Lower lobe of right lung (tissue), 2 donors: ENCODE measurements around the gene LGR5. TPM values are rescaled to one million over a fixed set of nuclear protein-coding genes. Genes with fewer than 3 reads are reported as not detected.

Source experiments
- ATAC-seq, 2 donors: fragments of 200-7000 bp; cut with Tn5 transposase; one replicate each; pipeline ENCODE4 v1.9.1; 2020 to 2022; ENCODE audit warnings: mild to moderate bottlenecking in 2 of 2, moderate library complexity in 2 of 2
- DNase-seq: peaks from one replicate; pipeline ENCODE4 v3.0.0-alpha.2; 2020
- H3K27ac ChIP-seq: fragments of 200-600 bp; one replicate; pipeline ENCODE4 v1.8.0; 2022
- H3K27me3 ChIP-seq: fragments of 200-600 bp; one replicate; pipeline ENCODE4 v1.8.0; 2022; ENCODE audit warnings: low read depth
- H3K36me3 ChIP-seq: fragments of 200-600 bp; one replicate; pipeline ENCODE4 v1.8.0; 2022; ENCODE audit warnings: mild to moderate bottlenecking
- H3K4me1 ChIP-seq: fragments of 200-600 bp; one replicate; pipeline ENCODE4 v1.8.0; 2022
- H3K4me3 ChIP-seq: fragments of 200-600 bp; one replicate; pipeline ENCODE4 v1.8.0; 2022; ENCODE audit warnings: mild to moderate bottlenecking
- H3K9me3 ChIP-seq: fragments of 200-600 bp; one replicate; pipeline ENCODE4 v1.8.0; 2022
- intact Hi-C: fragments of 100-400 bp; cut with DNase I; formaldehyde crosslinking; loops from one replicate; pipeline ENCODE4 v1.11.0; 2022
- long read RNA-seq: library from polyadenylated mRNA; unstranded; transcript quantifications from one replicate; pipeline ENCODE4 v2.0.0, GENCODE V29; 2021
- total RNA-seq: library from RNA; stranded (reverse); fragmentation: NEBNext Ultra II Directional; extraction: Animal tissue kit (Norgen Biotek cat#: 25700); gene quantifications from one replicate; pipeline ENCODE4 v1.2.1, GENCODE V29; 2021
- TF ChIP-seq, protein P1 (sequence below): fragments of 200-600 bp; IDR thresholded peaks from one replicate; pipeline ENCODE4 v1.8.0; 2022; ENCODE audit warnings: antibody characterized with exemption, mild to moderate bottlenecking
- donor health status: DM: no; HTN: yes; CAD: no; lungs with severe emphysema.

LGR5 gene, protein sequence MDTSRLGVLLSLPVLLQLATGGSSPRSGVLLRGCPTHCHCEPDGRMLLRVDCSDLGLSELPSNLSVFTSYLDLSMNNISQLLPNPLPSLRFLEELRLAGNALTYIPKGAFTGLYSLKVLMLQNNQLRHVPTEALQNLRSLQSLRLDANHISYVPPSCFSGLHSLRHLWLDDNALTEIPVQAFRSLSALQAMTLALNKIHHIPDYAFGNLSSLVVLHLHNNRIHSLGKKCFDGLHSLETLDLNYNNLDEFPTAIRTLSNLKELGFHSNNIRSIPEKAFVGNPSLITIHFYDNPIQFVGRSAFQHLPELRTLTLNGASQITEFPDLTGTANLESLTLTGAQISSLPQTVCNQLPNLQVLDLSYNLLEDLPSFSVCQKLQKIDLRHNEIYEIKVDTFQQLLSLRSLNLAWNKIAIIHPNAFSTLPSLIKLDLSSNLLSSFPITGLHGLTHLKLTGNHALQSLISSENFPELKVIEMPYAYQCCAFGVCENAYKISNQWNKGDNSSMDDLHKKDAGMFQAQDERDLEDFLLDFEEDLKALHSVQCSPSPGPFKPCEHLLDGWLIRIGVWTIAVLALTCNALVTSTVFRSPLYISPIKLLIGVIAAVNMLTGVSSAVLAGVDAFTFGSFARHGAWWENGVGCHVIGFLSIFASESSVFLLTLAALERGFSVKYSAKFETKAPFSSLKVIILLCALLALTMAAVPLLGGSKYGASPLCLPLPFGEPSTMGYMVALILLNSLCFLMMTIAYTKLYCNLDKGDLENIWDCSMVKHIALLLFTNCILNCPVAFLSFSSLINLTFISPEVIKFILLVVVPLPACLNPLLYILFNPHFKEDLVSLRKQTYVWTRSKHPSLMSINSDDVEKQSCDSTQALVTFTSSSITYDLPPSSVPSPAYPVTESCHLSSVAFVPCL
- 1.2 TPM for total RNA-seq
- long read RNA-seq = 0 reads

DNA sequence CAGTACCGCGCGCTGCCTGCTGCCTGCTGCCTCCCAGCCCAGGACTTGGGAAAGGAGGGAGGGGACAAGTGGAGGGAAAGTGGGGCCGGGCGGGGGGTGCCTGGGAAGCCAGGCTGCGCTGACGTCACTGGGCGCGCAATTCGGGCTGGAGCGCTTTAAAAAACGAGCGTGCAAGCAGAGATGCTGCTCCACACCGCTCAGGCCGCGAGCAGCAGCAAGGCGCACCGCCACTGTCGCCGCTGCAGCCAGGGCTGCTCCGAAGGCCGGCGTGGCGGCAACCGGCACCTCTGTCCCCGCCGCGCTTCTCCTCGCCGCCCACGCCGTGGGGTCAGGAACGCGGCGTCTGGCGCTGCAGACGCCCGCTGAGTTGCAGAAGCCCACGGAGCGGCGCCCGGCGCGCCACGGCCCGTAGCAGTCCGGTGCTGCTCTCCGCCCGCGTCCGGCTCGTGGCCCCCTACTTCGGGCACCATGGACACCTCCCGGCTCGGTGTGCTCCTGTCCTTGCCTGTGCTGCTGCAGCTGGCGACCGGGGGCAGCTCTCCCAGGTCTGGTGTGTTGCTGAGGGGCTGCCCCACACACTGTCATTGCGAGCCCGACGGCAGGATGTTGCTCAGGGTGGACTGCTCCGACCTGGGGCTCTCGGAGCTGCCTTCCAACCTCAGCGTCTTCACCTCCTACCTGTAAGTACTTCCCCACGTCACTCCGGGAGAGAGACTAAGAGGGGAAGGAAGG, at the start of gene LGR5:
Gene LGR5, plus strand, starts transcription at position 186 of the 732 bp plus-strand sequence. Its CDS starts 283 bp downstream, at position 469.
- ATAC-seq (peak; percentile 57 to 65), DNase-seq (no peak)
- peaks cover 25% of the 10 kb centered on the region for H3K4me1 ChIP-seq
- peaks cover 49% of the 10 kb centered on the region for H3K27me3 ChIP-seq
- no peaks in the 10 kb centered on the region for H3K9me3 ChIP-seq
- no peaks in the 10 kb centered on the region for H3K36me3 ChIP-seq
- TF ChIP-seq, protein P1, sequence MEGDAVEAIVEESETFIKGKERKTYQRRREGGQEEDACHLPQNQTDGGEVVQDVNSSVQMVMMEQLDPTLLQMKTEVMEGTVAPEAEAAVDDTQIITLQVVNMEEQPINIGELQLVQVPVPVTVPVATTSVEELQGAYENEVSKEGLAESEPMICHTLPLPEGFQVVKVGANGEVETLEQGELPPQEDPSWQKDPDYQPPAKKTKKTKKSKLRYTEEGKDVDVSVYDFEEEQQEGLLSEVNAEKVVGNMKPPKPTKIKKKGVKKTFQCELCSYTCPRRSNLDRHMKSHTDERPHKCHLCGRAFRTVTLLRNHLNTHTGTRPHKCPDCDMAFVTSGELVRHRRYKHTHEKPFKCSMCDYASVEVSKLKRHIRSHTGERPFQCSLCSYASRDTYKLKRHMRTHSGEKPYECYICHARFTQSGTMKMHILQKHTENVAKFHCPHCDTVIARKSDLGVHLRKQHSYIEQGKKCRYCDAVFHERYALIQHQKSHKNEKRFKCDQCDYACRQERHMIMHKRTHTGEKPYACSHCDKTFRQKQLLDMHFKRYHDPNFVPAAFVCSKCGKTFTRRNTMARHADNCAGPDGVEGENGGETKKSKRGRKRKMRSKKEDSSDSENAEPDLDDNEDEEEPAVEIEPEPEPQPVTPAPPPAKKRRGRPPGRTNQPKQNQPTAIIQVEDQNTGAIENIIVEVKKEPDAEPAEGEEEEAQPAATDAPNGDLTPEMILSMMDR = no peak
- peak within 1 kb of the TSS; percentile 54 for H3K4me3 ChIP-seq
- no peak within 1 kb of the TSS for H3K27ac ChIP-seq
- intact Hi-C loops = no loop called here

DNA sequence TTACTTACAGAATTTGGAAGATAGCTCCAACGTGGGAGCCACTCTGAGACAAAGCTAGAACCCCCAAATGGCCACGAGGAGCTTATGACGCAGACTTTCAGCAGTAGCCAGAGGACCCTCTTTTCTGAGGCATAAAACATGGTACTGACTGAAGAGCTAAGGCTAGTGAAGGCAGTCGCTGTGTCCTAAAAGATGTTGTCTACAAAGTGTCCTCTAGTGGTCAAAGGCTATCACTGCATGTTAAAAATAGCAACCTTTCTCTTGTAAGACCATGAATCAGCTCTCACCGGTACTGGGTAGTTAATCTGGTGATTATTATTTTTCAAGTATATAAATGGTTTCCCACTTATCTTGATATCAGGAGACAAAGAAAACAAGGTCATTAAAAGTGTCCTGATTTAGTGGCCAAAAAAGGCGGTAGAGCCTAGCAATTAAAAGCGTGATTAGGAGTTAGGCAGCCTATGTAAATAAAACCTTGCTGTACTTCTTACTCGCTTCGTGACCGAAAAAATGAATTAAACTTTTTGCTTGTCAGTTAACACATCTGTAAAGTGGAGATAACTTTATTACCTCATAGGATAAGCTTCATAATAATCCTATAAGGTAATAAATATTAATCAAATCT, 47.0 kb upstream of the LGR5 start:
- no peak overlapping the region for H3K4me3 ChIP-seq
- H3K27ac ChIP-seq = no peak overlapping the region
- no peaks in the 10 kb centered on the region for H3K4me1 ChIP-seq
- intact Hi-C loops = no loop called here
- H3K9me3 ChIP-seq = no peaks in the 10 kb centered on the region
- ATAC-seq (peak; percentile 87 to 91), DNase-seq (no peak)
- H3K27me3 ChIP-seq = no peaks in the 10 kb centered on the region
- H3K36me3 ChIP-seq = no peaks in the 10 kb centered on the region
- TF ChIP-seq, protein P1 = peak; percentile 76

DNA sequence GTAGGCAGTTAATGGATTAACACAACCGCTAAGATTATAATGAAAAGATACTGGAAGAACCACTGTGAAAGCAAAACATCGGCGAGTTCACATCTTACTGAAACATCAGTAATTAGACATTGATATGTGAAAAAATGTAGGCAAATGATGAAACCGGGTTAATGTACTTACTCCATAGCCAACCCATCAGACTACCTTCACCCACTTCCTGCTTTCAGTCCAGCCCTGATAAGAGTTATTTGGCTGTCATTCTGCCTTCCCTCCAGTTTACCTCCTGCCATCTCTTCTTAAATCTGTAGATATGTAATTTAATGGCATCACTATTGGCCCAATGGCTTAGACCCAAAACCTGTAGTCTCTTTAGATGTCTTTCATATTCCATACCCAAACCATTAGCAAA, 46.0 kb upstream of the LGR5 start:
- Histone ChIP-seq H3K36me3 (no peaks in the 10 kb centered on the region), H3K4me3 (no peak overlapping the region), H3K4me1 (no peaks in the 10 kb centered on the region), H3K9me3 (no peaks in the 10 kb centered on the region), H3K27ac (no peak overlapping the region), H3K27me3 (no peaks in the 10 kb centered on the region)
- no peak for DNase-seq
- no peak for ATAC-seq
- TF ChIP-seq, protein P1 = no peak
- intact Hi-C loops = no loop called here

- ATAC-seq = no peak
- H3K27me3 ChIP-seq = no peaks in the 10 kb centered on the region
- no peak overlapping the region for H3K4me3 ChIP-seq
- no peaks in the 10 kb centered on the region for H3K9me3 ChIP-seq
- H3K4me1 ChIP-seq = no peaks in the 10 kb centered on the region
- TF ChIP-seq, protein P1 = no peak
- no peak overlapping the region for H3K27ac ChIP-seq
- intact Hi-C loops = no loop called here
- no peak for DNase-seq
- H3K36me3 ChIP-seq = no peaks in the 10 kb centered on the region
Measured at GRCh38 chr12:71397433-71397954, 42.1 kb upstream of the LGR5 start.
